K562 (cell line): ENCODE measurements around the gene ANKRD65. TPM values are rescaled to one million over a fixed set of nuclear protein-coding genes. Genes with fewer than 3 reads are reported as not detected.

Experiments
- ARID1B ChIP-seq: fragments of 450-650 bp; IDR thresholded peaks from 2 replicates; pipeline ENCODE4 v1.6.1; 2016; ENCODE audit warnings: antibody characterized with exemption, mild to moderate bottlenecking, inconsistent platforms
- ATF7 ChIP-seq: fragments of 450-650 bp; IDR thresholded peaks from 2 replicates; pipeline ENCODE4 v1.7.1; 2014; ENCODE audit warnings: mild to moderate bottlenecking, moderate library complexity
- CBFA2T2 ChIP-seq: fragments of 450-650 bp; conservative IDR thresholded peaks from 2 replicates; pipeline ENCODE4 v1.6.1; 2017; ENCODE audit warnings: mild to moderate bottlenecking
- DPF2 ChIP-seq: fragments of 450-650 bp; IDR thresholded peaks from 2 replicates; pipeline ENCODE4 v1.6.1; 2016
- FOXA1 ChIP-seq: fragments of 450-650 bp; IDR thresholded peaks from 2 replicates; pipeline ENCODE4 v1.6.1; 2016; ENCODE audit warnings: mild to moderate bottlenecking, borderline replicate concordance
- FOXO4 ChIP-seq: fragments of 450-650 bp; formaldehyde crosslinking; IDR thresholded peaks from 2 replicates; pipeline ENCODE4 v1.4.0; 2020; ENCODE audit warnings: mild to moderate bottlenecking, moderate library complexity
- FOXP1 ChIP-seq: sonication (generic); formaldehyde crosslinking; IDR thresholded peaks from 2 replicates; pipeline ENCODE4 v1.8.0; 2022; ENCODE audit warnings: mild to moderate bottlenecking, missing genetic modification reagents
- HDAC2 ChIP-seq: fragments of 450-650 bp; IDR thresholded peaks from 2 replicates; pipeline ENCODE4 v1.6.1; 2016; ENCODE audit warnings: mild to moderate bottlenecking
- IRF9 ChIP-seq: fragments of 450-650 bp; IDR thresholded peaks from 2 replicates; pipeline ENCODE4 v1.6.1; 2016; ENCODE audit warnings: missing biosample characterization, missing genetic modification characterization
- NCOA2 ChIP-seq, 2 experiments: fragments of 450-650 bp; IDR thresholded peaks; 2 replicates each; pipeline ENCODE4 v1.6.1; 2018; ENCODE audit warnings: mild to moderate bottlenecking in 2 of 2, moderate library complexity in 1 of 2; ENCODE audit not compliant: partially characterized antibody in 2 of 2
- NCOA6 ChIP-seq: fragments of 450-650 bp; IDR thresholded peaks from 2 replicates; pipeline ENCODE4 v1.6.1; 2017; ENCODE audit warnings: mild to moderate bottlenecking
- NKRF ChIP-seq: fragments of 450-650 bp; IDR thresholded peaks from 2 replicates; pipeline ENCODE4 v1.6.1; 2016; ENCODE audit warnings: borderline replicate concordance
- NR0B1 ChIP-seq: fragments of 450-650 bp; IDR thresholded peaks from one replicate; pipeline ENCODE4 v1.6.1; 2018; ENCODE audit warnings: mild to moderate bottlenecking, moderate library complexity; ENCODE audit not compliant: partially characterized antibody
- RCOR1 ChIP-seq, 2 experiments: IDR thresholded peaks; 2 replicates each; pipeline ENCODE4 v1.6.1; 2012; ENCODE audit warnings: low read depth in 2 of 2, low read length in 2 of 2, borderline replicate concordance in 1 of 2, improper control_type of control experiment in 1 of 2
- RERE ChIP-seq: sonication (generic); formaldehyde crosslinking; IDR thresholded peaks from 2 replicates; pipeline ENCODE4 v1.8.0; 2023; ENCODE audit warnings: missing genetic modification reagents, mild to moderate bottlenecking, borderline replicate concordance
- SMC3 ChIP-seq: conservative IDR thresholded peaks from 2 replicates; pipeline ENCODE4 v1.6.1; 2011; ENCODE audit warnings: low read depth, low read length, improper control_type of control experiment; ENCODE audit not compliant: insufficient read depth
- polyA plus RNA-seq, 8 experiments: library from polyadenylated mRNA; depleted of rRNA in 4 of 8; stranded (reverse) in 5 of 8; unstranded in 3 of 8; fragments of >200 nt; fragmentation: Nextera tagmentation in 2 of 8; fragmentation: Illumina TruSeq in 1 of 8; extraction: Ambion mirVana in 2 of 8; extraction: Trizol in 1 of 8; gene quantifications; 2 replicates each; pipeline versions ENCODE4 v1.2.1 to v1.2.3, GENCODE V29; 2011 to 2014; ENCODE audit warnings: inconsistent platforms in 1 of 8, missing spikeins in 1 of 8
- total RNA-seq, 7 experiments: library from RNA; depleted of rRNA in 6 of 7; stranded (reverse); fragments of >200 nt in 6 of 7; fragmentation: Illumina TruSeq in 2 of 7; extraction: Trizol in 2 of 7; gene quantifications; 2 replicates each; pipeline versions ENCODE4 v1.2.1 to v1.2.3, GENCODE V29; 2011 to 2021; ENCODE audit warnings: low replicate concordance in 1 of 7

ANKRD65 gene
- total and polyA plus RNA-seq, 9 of the 15 experiments (the other 6 are each of a cell fraction or from before 2014, with no cell fraction given): not detected

GRCh38 chr1:1397839-1398523 is 23.1 kb downstream of the ANKRD65 start (continued):
- TF ChIP-seq ARID1B (peak; percentile 27; the same call in 1 of the 2 replicates), NKRF (peak; percentile 88; the same call in 1 of the 2 replicates), HDAC2 (0 out of 2 replicates have a peak, but pooled peaks have one; percentile 69), DPF2 (peak; percentile 55; the same call in 1 of the 2 replicates), RERE (CRISPR knock-in tag) (no peak), CBFA2T2 (0 out of 2 replicates have a peak, but pooled peaks have one; percentile 26), NR0B1 (no peak), FOXP1 (CRISPR knock-in tag) (peak; percentile 59), NCOA2 (IDR thresholded peaks at IDR 0.05; ENCODE audit: partially characterized antibody in 2 of 2) (no peak), FOXA1 (no peak), NCOA6 (no peak), IRF9 (tag) (no peak), FOXO4 (CRISPR knock-in tag) (no peak), RCOR1 (IDR thresholded peaks at IDR 0.05; ENCODE audit: borderline replicate concordance in 1 of 2, low read depth in 2 of 2, low read length in 2 of 2) (peak in 1 of 2 experiments; percentile 20; a peak in 1 of 4 replicates), SMC3 (no peak), ATF7 (no peak)
